Kidney (tissue), 14 donors: ENCODE data around the gene TAF5L. TPM values are rescaled to one million over a fixed set of nuclear protein-coding genes. Genes with fewer than 3 reads are reported as not detected.

Source experiments
- DNase-seq, 5 donors: peaks; one replicate each; pipeline ENCODE4 v3.0.0-alpha.2; 2013 to 2020
- FAIRE-seq: peaks from 2 replicates; lab custom pipeline; 2012; peaks lifted over from hg19 to GRCh38; lab: Jason Lieb, UNC
- H3K27ac ChIP-seq, 2 donors: one replicate each; pipeline ENCODE4 v1.7.0; 2013; ENCODE audit warnings: low read depth in 2 of 2, low read length in 2 of 2, inconsistent platforms in 1 of 2
- H3K27me3 ChIP-seq: one replicate; pipeline ENCODE4 v1.7.1; 2013; ENCODE audit warnings: low read length, inconsistent platforms; ENCODE audit not compliant: control insufficient read depth, insufficient read depth
- H3K36me3 ChIP-seq, 3 donors: one replicate each; pipeline versions ENCODE4 v1.7.0 to v1.7.1; 2013; ENCODE audit warnings: low read length in 3 of 3, control low read depth in 1 of 3, inconsistent platforms in 1 of 3; ENCODE audit not compliant: insufficient read depth in 3 of 3, control insufficient read depth in 2 of 3
- H3K4me1 ChIP-seq, 3 donors: one replicate each; pipeline versions ENCODE4 v1.7.0 to v1.7.1; 2013; ENCODE audit warnings: low read length in 3 of 3, inconsistent platforms in 1 of 3, low read depth in 1 of 3; ENCODE audit not compliant: control insufficient read depth in 2 of 3, insufficient read depth in 2 of 3
- H3K4me3 ChIP-seq, 3 donors: one replicate each; pipeline versions ENCODE4 v1.7.0 to v1.8.1; 2013; ENCODE audit warnings: low read length in 3 of 3, control low read depth in 1 of 3, inconsistent platforms in 1 of 3
- H3K9ac ChIP-seq, 3 donors: one replicate each; pipeline versions ENCODE4 v1.7.0 to v1.7.1; 2013; ENCODE audit warnings: low read length in 3 of 3, control low read depth in 1 of 3, inconsistent platforms in 1 of 3
- H3K9me3 ChIP-seq, 3 donors: one replicate each; pipeline versions ENCODE4 v1.7.0 to v1.7.1; 2013; ENCODE audit warnings: low read length in 3 of 3, control low read depth in 1 of 3, inconsistent platforms in 1 of 3; ENCODE audit not compliant: control insufficient read depth in 2 of 3, insufficient read depth in 1 of 3
- intact Hi-C: fragments of 100-400 bp; cut with DNase I; formaldehyde crosslinking; loops from one replicate; pipeline ENCODE4 v1.11.1; 2022
- polyA plus RNA-seq: library from polyadenylated mRNA; stranded (reverse); fragments of 350-450 nt; fragmentation: Illumina TruSeq; extraction: RNeasy Lipid Tissue Mini Kit (QIAGEN cat#74804); gene quantifications from one replicate; pipeline ENCODE4 v1.2.3, GENCODE V29; 2014; ENCODE audit warnings: low read depth, low replicate concordance; ENCODE audit not compliant: insufficient read depth
- total RNA-seq: library from RNA; stranded (reverse); fragmentation: NEBNext Ultra II Directional; extraction: Animal tissue kit (Norgen Biotek cat#: 25700); gene quantifications from one replicate; pipeline ENCODE4 v1.2.1, GENCODE V29; 2021
- TF ChIP-seq, protein P1 (sequence below): IDR thresholded peaks from 3 replicates; pipeline ENCODE4 v1.5.1; 2012; ENCODE audit warnings: mild to moderate bottlenecking, moderate library complexity, borderline replicate concordance; ENCODE audit not compliant: insufficient read depth; ENCODE audit errors: extremely low read depth
- donor health status: control.
- donor health status: control.
- donor health status: control.
- donor health status: control.
- donor health status: control.
- donor health status: DM: yes; HTN: yes; CAD: no.
- donor health status: Normal renal cell carcinoma (clear cell type).

TAF5L gene
- total and polyA plus RNA-seq, 2 donors from 2014 or later: 7.1 to 19.6 TPM

DNA sequence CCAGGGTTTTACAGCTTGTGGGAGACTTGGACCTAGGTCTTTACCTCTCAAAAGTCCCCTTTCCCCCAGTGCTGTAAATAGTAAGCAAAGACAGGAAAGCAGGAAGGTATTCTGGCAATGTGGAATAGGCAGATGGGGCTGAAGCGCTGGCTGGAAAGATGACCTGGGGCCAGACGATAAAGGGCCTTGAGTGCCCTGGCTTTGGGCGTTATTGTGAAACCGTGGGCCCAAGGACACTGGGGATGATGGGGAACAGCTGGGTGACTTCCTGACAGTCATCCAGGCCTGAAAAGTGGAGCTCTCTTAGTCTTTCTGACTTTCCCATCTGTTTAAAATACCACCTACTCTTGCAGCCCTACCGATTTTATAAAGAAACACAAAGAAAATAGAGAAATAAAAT, 16.5 kb upstream of the TAF5L start:
- Histone ChIP-seq H3K27ac (no peak overlapping the region), H3K9me3 (no peaks in the 10 kb centered on the region), H3K4me1 (no peaks in the 10 kb centered on the region), H3K9ac (no peak overlapping the region), H3K36me3 (peaks cover 2 to 18% (median 16%) of the 10 kb centered on the region in 3 donors), H3K27me3 (no peaks in the 10 kb centered on the region), H3K4me3 (no peak overlapping the region)
- TF ChIP-seq, protein P1, sequence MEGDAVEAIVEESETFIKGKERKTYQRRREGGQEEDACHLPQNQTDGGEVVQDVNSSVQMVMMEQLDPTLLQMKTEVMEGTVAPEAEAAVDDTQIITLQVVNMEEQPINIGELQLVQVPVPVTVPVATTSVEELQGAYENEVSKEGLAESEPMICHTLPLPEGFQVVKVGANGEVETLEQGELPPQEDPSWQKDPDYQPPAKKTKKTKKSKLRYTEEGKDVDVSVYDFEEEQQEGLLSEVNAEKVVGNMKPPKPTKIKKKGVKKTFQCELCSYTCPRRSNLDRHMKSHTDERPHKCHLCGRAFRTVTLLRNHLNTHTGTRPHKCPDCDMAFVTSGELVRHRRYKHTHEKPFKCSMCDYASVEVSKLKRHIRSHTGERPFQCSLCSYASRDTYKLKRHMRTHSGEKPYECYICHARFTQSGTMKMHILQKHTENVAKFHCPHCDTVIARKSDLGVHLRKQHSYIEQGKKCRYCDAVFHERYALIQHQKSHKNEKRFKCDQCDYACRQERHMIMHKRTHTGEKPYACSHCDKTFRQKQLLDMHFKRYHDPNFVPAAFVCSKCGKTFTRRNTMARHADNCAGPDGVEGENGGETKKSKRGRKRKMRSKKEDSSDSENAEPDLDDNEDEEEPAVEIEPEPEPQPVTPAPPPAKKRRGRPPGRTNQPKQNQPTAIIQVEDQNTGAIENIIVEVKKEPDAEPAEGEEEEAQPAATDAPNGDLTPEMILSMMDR: no peak
- DNase-seq (no peak), FAIRE-seq (no peak)
- intact Hi-C loops: no loop called here

DNA sequence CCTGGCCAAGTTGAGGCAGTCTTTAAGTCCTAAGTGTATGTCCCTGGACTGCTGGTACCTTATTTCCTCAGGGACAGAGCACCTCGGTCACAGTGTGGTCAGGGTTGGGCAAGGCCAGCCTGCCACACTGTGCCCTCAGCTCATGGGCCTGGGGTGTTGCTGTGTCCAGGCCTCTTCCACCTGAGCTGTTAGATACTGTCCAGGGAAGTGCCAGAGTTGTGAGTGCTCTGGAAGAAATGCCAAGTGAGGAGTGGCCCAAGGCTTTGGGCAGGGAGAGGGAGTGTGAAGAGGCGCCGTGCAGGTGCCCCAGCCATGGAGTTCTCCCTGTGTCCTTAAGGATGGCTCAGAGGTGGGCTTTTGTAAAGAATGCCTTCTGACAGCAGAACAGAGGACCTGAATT, 15.4 kb upstream of the TAF5L start:
- no peak overlapping the region for H3K4me3 ChIP-seq
- intact Hi-C loops: no loop called here
- H3K27ac ChIP-seq: no peak overlapping the region
- H3K4me1 ChIP-seq: no peaks in the 10 kb centered on the region
- H3K36me3 ChIP-seq: peaks cover 2 to 21% (median 16%) of the 10 kb centered on the region in 3 donors
- DNase-seq (no peak), FAIRE-seq (no peak)
- no peak overlapping the region for H3K9ac ChIP-seq
- H3K27me3 ChIP-seq: no peaks in the 10 kb centered on the region
- TF ChIP-seq, protein P1: no peak
- no peaks in the 10 kb centered on the region for H3K9me3 ChIP-seq

DNA sequence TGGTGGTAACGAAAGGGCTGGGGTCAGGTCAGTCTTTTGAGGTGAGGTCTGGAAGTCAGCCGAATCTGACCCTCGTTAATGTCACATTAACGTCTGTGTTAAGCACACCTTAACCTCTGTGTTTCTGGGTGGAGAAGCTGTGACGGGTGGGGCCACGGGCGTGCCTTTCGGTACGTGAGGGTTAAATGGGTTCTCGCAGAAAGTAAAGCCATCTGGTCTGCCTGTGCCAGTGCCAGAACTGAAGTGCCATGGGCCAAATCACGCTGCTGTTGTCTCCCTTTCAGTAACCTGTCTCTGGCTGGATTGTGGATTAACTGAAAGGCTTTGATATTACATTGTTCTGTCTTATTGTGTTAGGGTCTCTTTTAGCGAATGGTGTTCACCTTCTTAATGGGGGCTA, 14.5 kb upstream of the TAF5L start:
- Histone ChIP-seq H3K4me3 (no peak overlapping the region), H3K9ac (no peak overlapping the region), H3K9me3 (no peaks in the 10 kb centered on the region), H3K27me3 (no peaks in the 10 kb centered on the region), H3K27ac (no peak overlapping the region), H3K4me1 (no peaks in the 10 kb centered on the region), H3K36me3 (peaks cover 2 to 24% (median 21%) of the 10 kb centered on the region in 3 donors)
- DNase-seq (no peak), FAIRE-seq (no peak)
- TF ChIP-seq, protein P1: no peak
- intact Hi-C loops: no loop called here

DNA sequence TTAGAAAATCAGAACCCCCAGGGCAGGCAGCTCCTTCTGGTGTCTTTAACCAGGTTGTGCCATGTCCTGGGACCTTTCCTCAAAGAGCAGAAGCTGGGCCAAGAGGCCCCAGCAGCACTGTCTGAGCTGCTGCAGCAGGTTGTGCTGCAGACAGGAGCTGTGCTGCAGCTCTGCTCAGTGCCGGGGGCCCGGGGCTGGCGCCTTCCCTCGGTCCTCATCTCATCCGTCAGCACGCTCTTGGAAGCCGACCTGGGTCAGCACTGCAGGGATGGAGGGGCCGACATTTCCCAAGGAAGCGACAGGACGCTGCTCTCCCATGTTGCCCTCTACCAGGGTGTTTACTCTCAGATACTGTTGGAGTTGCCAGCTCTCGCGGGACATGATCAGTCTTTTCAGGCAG, 11.8 kb upstream of the TAF5L start:
- intact Hi-C loops: no loop called here
- Histone ChIP-seq H3K9ac (no peak overlapping the region), H3K4me3 (no peak overlapping the region), H3K9me3 (no peaks in the 10 kb centered on the region), H3K27ac (no peak overlapping the region), H3K27me3 (no peaks in the 10 kb centered on the region), H3K36me3 (peaks cover 0 to 24% (median 20%) of the 10 kb centered on the region in 3 donors), H3K4me1 (no peaks in the 10 kb centered on the region)
- FAIRE-seq (no peak), DNase-seq (no peak)
- TF ChIP-seq, protein P1: no peak
